ENCODE measurements around the gene ERICH6B.
"Not testable (repeated sequence)": the region's sequence is repeated elsewhere in the genome, so short reads cannot be mapped to it uniquely, and the experiment has no call there.

The ERICH6B gene

GRCh38 chr13:45615501-45616101, at the start of gene ERICH6B:
Gene ERICH6B (minus strand): TSS chr13:45615739. CDS start chr13:45597005, 18,734 bp downstream.
- peak; percentile 77 for DNase-seq
- Mint-ChIP-seq H3K27ac (no peak within 1 kb of the TSS), H3K9me3 (peaks cover 32% of the 10 kb centered on the region), H3K4me1 (peaks cover 25% of the 10 kb centered on the region), H3K4me3 (peak within 1 kb of the TSS; percentile 75), H3K36me3 (ENCODE audit: low read depth) (no peaks in the 10 kb centered on the region), H3K27me3 (ENCODE audit: low read depth, poor library complexity) (peaks cover 57% of the 10 kb centered on the region)
- TF ChIP-seq, protein P1, sequence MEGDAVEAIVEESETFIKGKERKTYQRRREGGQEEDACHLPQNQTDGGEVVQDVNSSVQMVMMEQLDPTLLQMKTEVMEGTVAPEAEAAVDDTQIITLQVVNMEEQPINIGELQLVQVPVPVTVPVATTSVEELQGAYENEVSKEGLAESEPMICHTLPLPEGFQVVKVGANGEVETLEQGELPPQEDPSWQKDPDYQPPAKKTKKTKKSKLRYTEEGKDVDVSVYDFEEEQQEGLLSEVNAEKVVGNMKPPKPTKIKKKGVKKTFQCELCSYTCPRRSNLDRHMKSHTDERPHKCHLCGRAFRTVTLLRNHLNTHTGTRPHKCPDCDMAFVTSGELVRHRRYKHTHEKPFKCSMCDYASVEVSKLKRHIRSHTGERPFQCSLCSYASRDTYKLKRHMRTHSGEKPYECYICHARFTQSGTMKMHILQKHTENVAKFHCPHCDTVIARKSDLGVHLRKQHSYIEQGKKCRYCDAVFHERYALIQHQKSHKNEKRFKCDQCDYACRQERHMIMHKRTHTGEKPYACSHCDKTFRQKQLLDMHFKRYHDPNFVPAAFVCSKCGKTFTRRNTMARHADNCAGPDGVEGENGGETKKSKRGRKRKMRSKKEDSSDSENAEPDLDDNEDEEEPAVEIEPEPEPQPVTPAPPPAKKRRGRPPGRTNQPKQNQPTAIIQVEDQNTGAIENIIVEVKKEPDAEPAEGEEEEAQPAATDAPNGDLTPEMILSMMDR (IDR thresholded peaks at IDR 0.05): no peak

- not testable (repeated sequence) for H3K36me3 Mint-ChIP-seq (ENCODE audit: low read depth); H3K4me3 Mint-ChIP-seq
Observed at GRCh38 chr13:45662903-45663302, 47.4 kb upstream of the ERICH6B start.

GRCh38 chr13:45662162-45662561, 46.6 kb upstream of the ERICH6B start:
- Mint-ChIP-seq H3K9me3 (peaks cover 20% of the 10 kb centered on the region), H3K4me3 (no peak overlapping the region), H3K27me3 (ENCODE audit: low read depth, poor library complexity) (peaks cover 6% of the 10 kb centered on the region), H3K4me1 (no peaks in the 10 kb centered on the region), H3K27ac (no peak overlapping the region), H3K36me3 (ENCODE audit: low read depth) (no peaks in the 10 kb centered on the region)
- DNase-seq: no peak
- TF ChIP-seq, protein P1 (IDR thresholded peaks at IDR 0.05): no peak

More at GRCh38 chr13:45662903-45663302, 47.4 kb upstream of the ERICH6B start:
- peaks cover 23% of the 10 kb centered on the region for H3K9me3 Mint-ChIP-seq
- H3K4me1 Mint-ChIP-seq; H3K27me3 Mint-ChIP-seq (ENCODE audit: low read depth, poor library complexity); H3K27ac Mint-ChIP-seq; DNase-seq: not testable (repeated sequence)

DNA sequence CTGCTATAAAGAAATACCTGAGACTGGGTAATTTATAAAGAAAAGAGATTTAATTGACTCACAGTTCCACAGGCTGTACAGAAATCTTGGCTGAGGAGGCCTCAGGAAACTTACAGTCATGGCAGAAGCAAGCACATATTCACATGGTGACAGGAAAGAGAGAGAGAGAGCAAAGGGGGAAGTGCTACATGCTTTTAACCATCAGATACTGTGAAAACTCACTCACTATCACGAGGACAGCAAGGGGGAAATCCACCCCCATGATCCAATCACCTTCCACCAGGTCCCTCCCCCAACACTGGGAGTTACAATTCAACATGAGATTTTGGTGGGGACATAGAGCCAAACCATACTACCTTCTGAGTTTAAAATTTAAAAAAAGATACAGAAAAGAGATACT, 44.9 kb upstream of the ERICH6B start:
- H3K36me3 Mint-ChIP-seq (ENCODE audit: low read depth); H3K4me3 Mint-ChIP-seq; H3K27me3 Mint-ChIP-seq (ENCODE audit: low read depth, poor library complexity); DNase-seq; H3K4me1 Mint-ChIP-seq; H3K27ac Mint-ChIP-seq: not testable (repeated sequence)
- H3K9me3 Mint-ChIP-seq: peaks cover 11% of the 10 kb centered on the region

- H3K36me3 Mint-ChIP-seq (ENCODE audit: low read depth): no peaks in the 10 kb centered on the region
- H3K27me3 Mint-ChIP-seq (ENCODE audit: low read depth, poor library complexity): peaks cover 6% of the 10 kb centered on the region
- TF ChIP-seq, protein P1 (IDR thresholded peaks at IDR 0.05): no peak
- DNase-seq: no peak
- no peak overlapping the region for H3K4me3 Mint-ChIP-seq
- no peaks in the 10 kb centered on the region for H3K4me1 Mint-ChIP-seq
- peaks cover 7% of the 10 kb centered on the region for H3K9me3 Mint-ChIP-seq
- H3K27ac Mint-ChIP-seq: peak overlapping the region; percentile 38
Observed at GRCh38 chr13:45659536-45659935, 44.0 kb upstream of the ERICH6B start.

DNA sequence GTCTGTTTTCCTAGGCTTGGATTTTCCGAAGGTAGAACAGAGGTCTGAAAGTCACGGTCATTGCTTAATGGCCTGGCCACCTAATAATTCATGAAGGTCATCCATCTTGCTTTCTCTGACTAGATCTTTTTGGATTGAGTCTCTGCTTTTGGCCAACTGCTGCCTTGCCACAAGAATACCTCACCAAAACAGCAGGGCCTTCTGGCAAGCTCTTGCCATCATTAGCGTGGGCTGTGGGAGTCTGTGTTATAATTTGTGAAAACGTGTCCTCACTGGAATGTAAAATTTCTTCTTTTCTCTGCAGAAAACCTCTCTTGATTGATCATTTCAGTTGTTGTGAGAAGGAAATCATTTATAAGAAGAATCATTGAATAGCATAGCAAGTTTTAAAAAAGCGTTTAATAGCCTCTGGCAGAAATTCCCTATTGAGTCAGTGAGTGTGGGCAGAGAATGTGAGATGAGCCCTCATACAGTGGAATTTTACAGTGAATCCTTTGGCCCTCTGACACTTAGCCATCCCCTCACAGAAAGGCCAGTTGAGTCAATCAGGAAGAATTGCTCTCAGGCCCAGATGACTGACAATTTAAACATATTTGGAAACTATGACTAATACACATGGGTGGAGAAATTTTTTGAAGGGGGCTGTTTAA, 43.2 kb upstream of the ERICH6B start:
- Mint-ChIP-seq H3K4me1 (no peaks in the 10 kb centered on the region), H3K27ac (no peak overlapping the region), H3K4me3 (no peak overlapping the region), H3K36me3 (ENCODE audit: low read depth) (no peaks in the 10 kb centered on the region), H3K9me3 (peaks cover 7% of the 10 kb centered on the region), H3K27me3 (ENCODE audit: low read depth, poor library complexity) (peaks cover 6% of the 10 kb centered on the region)
- TF ChIP-seq, protein P1 (IDR thresholded peaks at IDR 0.05): no peak
- DNase-seq: no peak

Data from nephron progenitor cell (in vitro differentiated cells).